KMS-11 (cell line): Measurements from ENCODE around the gene COX4I1.

Experiments used
- H2AFZ ChIP-seq: fragments of 200-600 bp; sonication (generic); 2 replicates; pipeline ENCODE4 v1.6.1; 2016; ENCODE audit warnings: antibody characterized with exemption, mixed run types, low read depth
- H3K27ac ChIP-seq: fragments of 200-600 bp; sonication (generic); 2 replicates; pipeline ENCODE4 v1.6.1; 2016; ENCODE audit warnings: mild to moderate bottlenecking, mixed run types
- H3K27me3 ChIP-seq: fragments of 200-600 bp; sonication (generic); 2 replicates; pipeline ENCODE4 v1.6.1; 2017; ENCODE audit warnings: mild to moderate bottlenecking, low read depth, mixed run types, moderate library complexity; ENCODE audit not compliant: insufficient read depth
- H3K36me3 ChIP-seq: fragments of 200-600 bp; sonication (generic); 2 replicates; pipeline ENCODE4 v1.6.1; 2017; ENCODE audit warnings: mild to moderate bottlenecking, mixed run types; ENCODE audit not compliant: insufficient read depth
- H3K4me1 ChIP-seq: fragments of 200-600 bp; sonication (generic); 2 replicates; pipeline ENCODE4 v1.6.1; 2016; ENCODE audit warnings: mild to moderate bottlenecking, low read depth, mixed run types; ENCODE audit not compliant: poor library complexity, severe bottlenecking
- H3K4me2 ChIP-seq: fragments of 200-600 bp; sonication (generic); 2 replicates; pipeline ENCODE4 v1.7.0; 2016; ENCODE audit warnings: mild to moderate bottlenecking, mixed run types
- H3K4me3 ChIP-seq: fragments of 200-600 bp; sonication (generic); IDR thresholded peaks from 2 replicates; pipeline ENCODE4 v1.6.1; 2017; ENCODE audit warnings: low read depth, low read length, mixed read lengths; ENCODE audit not compliant: insufficient read depth
- H3K79me2 ChIP-seq: fragments of 200-600 bp; sonication (generic); 2 replicates; pipeline ENCODE4 v1.6.1; 2016; ENCODE audit warnings: low read depth, mixed run types; ENCODE audit not compliant: insufficient read depth
- H3K9ac ChIP-seq: fragments of 200-600 bp; sonication (generic); 2 replicates; pipeline ENCODE4 v1.6.1; 2016; ENCODE audit warnings: mild to moderate bottlenecking, mixed run types
- H4K20me1 ChIP-seq: fragments of 200-600 bp; sonication (generic); 2 replicates; pipeline ENCODE4 v1.6.1; 2016; ENCODE audit warnings: mild to moderate bottlenecking, mixed run types; ENCODE audit not compliant: insufficient read depth
- TF ChIP-seq, protein P1 (sequence below): fragments of 200-600 bp; sonication (generic); conservative IDR thresholded peaks from 2 replicates; pipeline ENCODE4 v1.6.1; 2017; ENCODE audit warnings: low read depth, mild to moderate bottlenecking, antibody characterized with exemption, low read length, moderate library complexity, mixed read lengths

The COX4I1 gene

DNA sequence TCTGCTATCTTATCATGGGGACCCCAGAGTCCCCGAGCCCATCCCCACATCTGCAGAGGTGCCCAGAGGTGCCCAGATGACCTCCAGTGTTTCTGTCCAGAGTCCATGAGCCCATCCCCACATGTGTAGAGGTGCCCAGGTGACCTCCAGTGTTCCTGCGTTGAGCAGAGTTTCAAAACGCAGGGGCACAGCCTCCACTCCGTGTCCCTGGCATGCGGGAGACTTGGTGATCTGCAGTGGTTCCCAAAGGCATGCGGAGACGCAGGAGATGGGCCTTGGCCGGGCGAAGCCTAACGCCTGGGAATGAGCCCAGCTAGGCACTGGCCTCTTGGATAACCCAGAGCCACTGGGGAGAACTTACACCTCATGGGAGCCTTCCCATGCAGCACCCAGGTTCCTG lies 41.3 kb downstream of the COX4I1 start:
- Histone ChIP-seq H4K20me1 (no peaks in the 10 kb centered on the region), H3K27ac (no peak overlapping the region), H3K36me3 (no peaks in the 10 kb centered on the region), H3K4me1 (no peaks in the 10 kb centered on the region), H3K79me2 (no peaks in the 10 kb centered on the region), H3K27me3 (peaks cover 51% of the 10 kb centered on the region), H3K4me3 (no peak overlapping the region), H2AFZ (no peak overlapping the region), H3K4me2 (no peak overlapping the region), H3K9ac (no peak overlapping the region)
- TF ChIP-seq, protein P1, sequence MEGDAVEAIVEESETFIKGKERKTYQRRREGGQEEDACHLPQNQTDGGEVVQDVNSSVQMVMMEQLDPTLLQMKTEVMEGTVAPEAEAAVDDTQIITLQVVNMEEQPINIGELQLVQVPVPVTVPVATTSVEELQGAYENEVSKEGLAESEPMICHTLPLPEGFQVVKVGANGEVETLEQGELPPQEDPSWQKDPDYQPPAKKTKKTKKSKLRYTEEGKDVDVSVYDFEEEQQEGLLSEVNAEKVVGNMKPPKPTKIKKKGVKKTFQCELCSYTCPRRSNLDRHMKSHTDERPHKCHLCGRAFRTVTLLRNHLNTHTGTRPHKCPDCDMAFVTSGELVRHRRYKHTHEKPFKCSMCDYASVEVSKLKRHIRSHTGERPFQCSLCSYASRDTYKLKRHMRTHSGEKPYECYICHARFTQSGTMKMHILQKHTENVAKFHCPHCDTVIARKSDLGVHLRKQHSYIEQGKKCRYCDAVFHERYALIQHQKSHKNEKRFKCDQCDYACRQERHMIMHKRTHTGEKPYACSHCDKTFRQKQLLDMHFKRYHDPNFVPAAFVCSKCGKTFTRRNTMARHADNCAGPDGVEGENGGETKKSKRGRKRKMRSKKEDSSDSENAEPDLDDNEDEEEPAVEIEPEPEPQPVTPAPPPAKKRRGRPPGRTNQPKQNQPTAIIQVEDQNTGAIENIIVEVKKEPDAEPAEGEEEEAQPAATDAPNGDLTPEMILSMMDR: no peak

DNA sequence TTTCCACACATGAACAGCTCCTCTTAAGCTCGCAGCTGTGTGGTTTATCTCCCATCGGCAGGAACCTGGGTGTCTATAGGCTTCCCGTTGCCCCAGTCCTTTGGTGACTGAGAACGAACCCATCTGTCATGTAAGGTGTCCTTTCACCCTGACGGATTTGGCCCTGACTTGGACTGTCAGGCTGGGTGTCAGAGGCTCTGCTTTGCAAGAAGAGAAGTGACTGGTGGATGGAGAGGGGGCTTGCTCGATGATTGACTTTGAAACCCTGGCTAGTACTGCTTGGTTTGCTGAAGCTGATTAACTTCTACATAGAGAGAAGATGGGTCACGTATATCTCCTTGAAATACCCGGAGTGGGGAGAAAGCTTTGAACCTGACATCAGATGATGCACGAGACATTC lies 42.9 kb downstream of the COX4I1 start:
- Histone ChIP-seq H4K20me1 (no peaks in the 10 kb centered on the region), H3K27ac (no peak overlapping the region), H2AFZ (no peak overlapping the region), H3K9ac (no peak overlapping the region), H3K79me2 (no peaks in the 10 kb centered on the region), H3K4me2 (no peak overlapping the region), H3K4me1 (no peaks in the 10 kb centered on the region), H3K36me3 (no peaks in the 10 kb centered on the region), H3K4me3 (no peak overlapping the region), H3K27me3 (peaks cover 43% of the 10 kb centered on the region)
- TF ChIP-seq, protein P1: no peak

DNA sequence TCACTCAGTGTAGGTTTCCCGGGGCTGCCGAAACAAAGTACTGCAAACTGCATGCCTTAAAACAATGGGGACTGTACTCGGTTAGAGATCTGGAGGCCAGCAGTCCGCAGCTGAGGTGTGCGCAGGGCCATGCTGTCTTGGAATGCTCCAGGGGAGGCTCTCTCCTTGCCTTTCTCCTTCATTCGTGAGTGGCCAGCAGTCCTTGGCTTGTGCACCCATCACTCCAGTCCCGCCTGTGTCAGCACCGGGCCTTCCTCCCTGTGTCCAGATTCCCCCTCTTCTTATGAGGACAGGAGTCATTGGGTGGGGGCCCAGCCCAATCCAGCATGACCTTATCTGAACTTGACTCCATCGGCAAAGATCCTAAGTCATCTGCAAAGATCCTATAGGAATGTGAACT lies 43.4 kb downstream of the COX4I1 start:
- Histone ChIP-seq H3K4me1 (no peaks in the 10 kb centered on the region), H3K27ac (no peak overlapping the region), H3K27me3 (peaks cover 43% of the 10 kb centered on the region), H3K9ac (no peak overlapping the region), H3K36me3 (no peaks in the 10 kb centered on the region), H2AFZ (no peak overlapping the region), H3K79me2 (no peaks in the 10 kb centered on the region), H4K20me1 (no peaks in the 10 kb centered on the region), H3K4me2 (no peak overlapping the region), H3K4me3 (no peak overlapping the region)
- TF ChIP-seq, protein P1: no peak

DNA sequence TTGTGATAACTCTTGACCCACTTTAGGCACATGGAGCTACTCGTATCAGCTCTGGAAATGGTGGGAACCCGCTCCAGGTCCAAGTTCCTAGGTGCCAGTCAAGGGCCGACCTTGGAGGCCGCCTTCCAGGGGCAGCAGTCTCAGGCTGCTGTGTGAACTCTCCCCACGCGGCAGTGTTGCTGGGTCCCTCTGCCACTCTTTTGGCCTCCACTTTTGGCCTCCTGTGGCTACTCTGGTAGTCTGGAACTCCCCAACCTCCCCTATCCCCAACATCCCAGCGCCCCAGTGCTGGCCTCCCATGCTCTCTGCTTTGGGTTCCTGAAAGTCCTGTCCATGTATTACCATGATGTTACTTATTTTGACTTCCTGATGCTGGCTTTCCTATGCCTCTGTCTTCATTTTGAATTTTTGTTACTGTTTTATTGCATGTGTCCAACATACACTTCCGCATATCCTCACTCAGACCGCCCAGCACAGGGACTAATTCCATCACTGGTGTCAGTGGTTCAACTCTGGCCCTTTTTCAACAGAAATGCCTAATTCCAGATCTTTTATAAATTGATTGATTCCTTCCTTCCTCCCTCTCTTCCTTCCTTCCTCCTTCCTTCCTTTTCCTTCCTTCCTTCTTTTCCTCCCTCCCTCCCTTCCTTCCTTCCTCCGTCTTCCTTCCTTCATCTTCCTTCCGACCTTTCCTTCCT lies 44.1 kb downstream of the COX4I1 start:
- Histone ChIP-seq H3K27me3 (peaks cover 44% of the 10 kb centered on the region), H3K4me3 (no peak overlapping the region), H3K9ac (no peak overlapping the region), H3K4me2 (no peak overlapping the region), H3K4me1 (no peaks in the 10 kb centered on the region), H2AFZ (no peak overlapping the region), H3K36me3 (no peaks in the 10 kb centered on the region), H3K79me2 (no peaks in the 10 kb centered on the region), H3K27ac (no peak overlapping the region), H4K20me1 (no peaks in the 10 kb centered on the region)
- TF ChIP-seq, protein P1: no peak
